ENCODE measurements around the gene FUBP3. TPM values are rescaled to one million over a fixed set of nuclear protein-coding genes. Genes with fewer than 3 reads are reported as not detected.

The FUBP3 gene
- polyA plus RNA-seq, 1 of the 3 experiments (the other 2 are of a cell fraction), result 55.1 TPM

DNA sequence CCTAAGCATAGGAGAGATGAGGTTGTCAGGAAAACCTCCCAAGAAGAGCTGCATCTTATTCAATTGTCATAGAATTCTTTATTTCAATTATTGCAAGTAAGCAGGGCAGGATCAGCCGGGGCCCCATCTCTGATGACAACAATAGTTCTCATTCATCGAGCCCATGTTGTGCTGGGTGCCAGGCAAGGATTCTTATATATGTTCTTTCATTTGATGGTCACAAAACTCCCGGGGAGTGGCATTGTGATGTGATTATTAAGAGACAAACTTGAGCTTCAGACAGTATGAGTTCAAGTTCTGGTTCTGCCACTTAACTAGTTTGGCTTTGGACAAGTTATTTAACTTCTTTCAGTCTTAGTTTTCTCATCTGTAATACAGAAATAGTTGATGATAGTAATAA, 8.5 kb downstream of the FUBP3 start:
- DNase-seq, result no peak
- Histone ChIP-seq H3K9me3 (no peaks in the 10 kb centered on the region), H2AFZ (ENCODE audit: low read depth) (no peak overlapping the region), H3K27me3 (ENCODE audit: insufficient read depth) (no peaks in the 10 kb centered on the region), H3K4me2 (no peak overlapping the region), H3K79me2 (ENCODE audit: insufficient read depth) (peaks cover 99% of the 10 kb centered on the region), H3K4me3 (ENCODE audit: low read depth in 2 of 2, low read length in 1 of 2) (no peak overlapping the region), H3K36me3 (replicated peaks in 1 of 2; ENCODE audit: control insufficient read depth in 1 of 2, insufficient read depth in 2 of 2, low read length in 1 of 2) (peaks cover 0 to 9% of the 10 kb centered on the region in 2 experiments), H3K27ac (ENCODE audit: low read depth in 2 of 2, low read length in 1 of 2) (no peak overlapping the region), H3K9ac (no peak overlapping the region), H4K20me1 (ENCODE audit: insufficient read depth) (peaks cover 90% of the 10 kb centered on the region), H3K9me2 (no peaks in the 10 kb centered on the region), H3K4me1 (ENCODE audit: control insufficient read depth in 1 of 2, insufficient read depth in 2 of 2, low read depth in 1 of 2, low read length in 1 of 2) (no peaks in the 10 kb centered on the region; a peak in 1 of 4 replicates), H3F3A (replicated peaks; ENCODE audit: insufficient read depth) (no peaks in the 10 kb centered on the region)
- TF ChIP-seq, protein P1, sequence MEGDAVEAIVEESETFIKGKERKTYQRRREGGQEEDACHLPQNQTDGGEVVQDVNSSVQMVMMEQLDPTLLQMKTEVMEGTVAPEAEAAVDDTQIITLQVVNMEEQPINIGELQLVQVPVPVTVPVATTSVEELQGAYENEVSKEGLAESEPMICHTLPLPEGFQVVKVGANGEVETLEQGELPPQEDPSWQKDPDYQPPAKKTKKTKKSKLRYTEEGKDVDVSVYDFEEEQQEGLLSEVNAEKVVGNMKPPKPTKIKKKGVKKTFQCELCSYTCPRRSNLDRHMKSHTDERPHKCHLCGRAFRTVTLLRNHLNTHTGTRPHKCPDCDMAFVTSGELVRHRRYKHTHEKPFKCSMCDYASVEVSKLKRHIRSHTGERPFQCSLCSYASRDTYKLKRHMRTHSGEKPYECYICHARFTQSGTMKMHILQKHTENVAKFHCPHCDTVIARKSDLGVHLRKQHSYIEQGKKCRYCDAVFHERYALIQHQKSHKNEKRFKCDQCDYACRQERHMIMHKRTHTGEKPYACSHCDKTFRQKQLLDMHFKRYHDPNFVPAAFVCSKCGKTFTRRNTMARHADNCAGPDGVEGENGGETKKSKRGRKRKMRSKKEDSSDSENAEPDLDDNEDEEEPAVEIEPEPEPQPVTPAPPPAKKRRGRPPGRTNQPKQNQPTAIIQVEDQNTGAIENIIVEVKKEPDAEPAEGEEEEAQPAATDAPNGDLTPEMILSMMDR (IDR thresholded peaks at IDR 0.05), result no peak
- TF ChIP-seq POLR2AphosphoS5 (IDR thresholded peaks at IDR 0.05; ENCODE audit: low read depth, low read length) (no peak), TAF1 (IDR thresholded peaks at IDR 0.05; ENCODE audit: borderline replicate concordance, low read depth, low read length) (no peak), SIN3A (IDR thresholded peaks at IDR 0.05; ENCODE audit: borderline replicate concordance, low read depth, low read length) (no peak), JUND (IDR thresholded peaks at IDR 0.05) (no peak), EZH2phosphoT487 (IDR thresholded peaks at IDR 0.05; ENCODE audit: borderline replicate concordance, low read depth) (no peak), NFIC (IDR thresholded peaks at IDR 0.05; ENCODE audit: borderline replicate concordance) (no peak), ELF1 (IDR thresholded peaks at IDR 0.05) (no peak), YY1 (IDR thresholded peaks at IDR 0.05; ENCODE audit: low read depth) (no peak), FOXJ3 (CRISPR knock-in tag; IDR thresholded peaks at IDR 0.05) (no peak), RCOR1 (IDR thresholded peaks at IDR 0.05; ENCODE audit: low read length) (no peak), ZBTB33 (IDR thresholded peaks at IDR 0.05; ENCODE audit: borderline replicate concordance, low read depth) (no peak), REST (IDR thresholded peaks at IDR 0.05; ENCODE audit: low read depth, low read length) (no peak)
- TF ChIP-seq, protein P2, sequence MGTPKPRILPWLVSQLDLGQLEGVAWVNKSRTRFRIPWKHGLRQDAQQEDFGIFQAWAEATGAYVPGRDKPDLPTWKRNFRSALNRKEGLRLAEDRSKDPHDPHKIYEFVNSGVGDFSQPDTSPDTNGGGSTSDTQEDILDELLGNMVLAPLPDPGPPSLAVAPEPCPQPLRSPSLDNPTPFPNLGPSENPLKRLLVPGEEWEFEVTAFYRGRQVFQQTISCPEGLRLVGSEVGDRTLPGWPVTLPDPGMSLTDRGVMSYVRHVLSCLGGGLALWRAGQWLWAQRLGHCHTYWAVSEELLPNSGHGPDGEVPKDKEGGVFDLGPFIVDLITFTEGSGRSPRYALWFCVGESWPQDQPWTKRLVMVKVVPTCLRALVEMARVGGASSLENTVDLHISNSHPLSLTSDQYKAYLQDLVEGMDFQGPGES (IDR thresholded peaks at IDR 0.05; ENCODE audit: low read depth, low read length), result no peak
- 81% methylated on average over 3 of the region's 3 CpGs for WGBS (ENCODE audit: low lambda C conversion rate)
- CTCF ChIA-PET, result no interaction called here
- POLR2A ChIA-PET, result no interaction called here
